PC-3 (cell line): Measurements from ENCODE around the gene TSPAN2. TPM values are rescaled to one million over a fixed set of nuclear protein-coding genes. Genes with fewer than 3 reads are reported as not detected.

Experiments used
- ATAC-seq: fragments of 200-7000 bp; cut with Tn5 transposase; 2 replicates; pipeline ENCODE4 v1.9.1; 2020; ENCODE audit warnings: mild to moderate bottlenecking, moderate library complexity
- BruUV-seq: library from RNA; stranded (reverse); fragments of 400-500 nt; replicated peaks from 2 replicates; lab custom pipeline; 2021; lab: Mats Ljungman, UMichigan
- CTCF ChIA-PET: fragments of 300-600 bp; sonication (Branson Sonifier 250); formaldehyde crosslinking; loops from one replicate; lab custom pipeline; 2022; ENCODE audit warnings: antibody characterized with exemption; lab: Charles Lee
- POLR2A ChIA-PET: fragments of 300-600 bp; sonication (Branson Sonifier 250); formaldehyde crosslinking; loops from one replicate; lab custom pipeline; 2022; ENCODE audit warnings: antibody characterized with exemption; ENCODE audit not compliant: unreplicated experiment; lab: Charles Lee
- DNase-seq: peaks from one replicate; pipeline ENCODE4 v3.0.0-alpha.2; 2015
- H2AFZ ChIP-seq: fragments of 300-600 bp; sonication (generic); 2 replicates; pipeline ENCODE4 v1.6.0; 2016; ENCODE audit warnings: antibody characterized with exemption, low read length
- H3F3A ChIP-seq: fragments of 300-600 bp; sonication (generic); one replicate; pipeline ENCODE4 v1.6.0; 2017; ENCODE audit warnings: antibody characterized with exemption, low read length, control low read depth, mild to moderate bottlenecking; ENCODE audit not compliant: unreplicated experiment
- H3K27ac ChIP-seq: fragments of 300-600 bp; sonication (generic); 2 replicates; pipeline ENCODE4 v1.5.1; 2016; ENCODE audit warnings: mild to moderate bottlenecking, low read length
- H3K27me3 ChIP-seq: fragments of 300-600 bp; sonication (generic); 2 replicates; pipeline ENCODE4 v1.6.1; 2016; ENCODE audit warnings: low read length, mixed read lengths
- H3K36me3 ChIP-seq: fragments of 300-600 bp; sonication (generic); 2 replicates; pipeline ENCODE4 v1.6.1; 2016; ENCODE audit warnings: low read depth, mixed run types, low read length, mixed read lengths
- H3K4me1 ChIP-seq: fragments of 300-600 bp; sonication (generic); 2 replicates; pipeline ENCODE4 v1.5.1; 2016; ENCODE audit warnings: low read length; ENCODE audit not compliant: insufficient read depth
- H3K4me2 ChIP-seq: fragments of 300-600 bp; sonication (generic); 2 replicates; pipeline ENCODE4 v1.6.0; 2016; ENCODE audit warnings: low read length
- H3K4me3 ChIP-seq: fragments of 300-600 bp; sonication (generic); 2 replicates; pipeline ENCODE4 v1.5.1; 2016; ENCODE audit warnings: mild to moderate bottlenecking, low read length, mixed read lengths
- H3K79me2 ChIP-seq: fragments of 300-600 bp; sonication (generic); 2 replicates; pipeline ENCODE4 v1.6.1; 2017; ENCODE audit warnings: low read length, mixed read lengths
- H3K9ac ChIP-seq: fragments of 300-600 bp; sonication (generic); 2 replicates; pipeline ENCODE4 v1.6.0; 2016; ENCODE audit warnings: mild to moderate bottlenecking, low read length
- H3K9me2 ChIP-seq: fragments of 300-600 bp; sonication (generic); replicated peaks from 2 replicates; pipeline ENCODE4 v1.6.1; 2016; ENCODE audit warnings: mixed run types, low read length, mixed read lengths
- H3K9me3 ChIP-seq: fragments of 300-600 bp; sonication (generic); 2 replicates; pipeline ENCODE4 v1.6.1; 2016; ENCODE audit warnings: low read length, mixed read lengths
- H4K20me1 ChIP-seq: fragments of 300-600 bp; sonication (generic); 2 replicates; pipeline ENCODE4 v1.6.1; 2016; ENCODE audit warnings: low read length, mixed read lengths
- EZH2 ChIP-seq: fragments of 300-600 bp; sonication (generic); IDR thresholded peaks from one replicate; pipeline ENCODE4 v1.6.1; 2017; ENCODE audit warnings: antibody characterized with exemption, mild to moderate bottlenecking, low read length; ENCODE audit not compliant: unreplicated experiment
- EZH2phosphoT487 ChIP-seq: fragments of 300-600 bp; sonication (generic); IDR thresholded peaks from 2 replicates; pipeline ENCODE4 v1.6.1; 2018; ENCODE audit warnings: mild to moderate bottlenecking, antibody characterized with exemption, low read length, borderline replicate concordance
- intact Hi-C: fragments of 100-400 bp; cut with micrococcal nuclease; formaldehyde crosslinking; loops from 2 replicates; pipeline ENCODE4 v1.9.0; 2023
- total RNA-seq: library from RNA; depleted of rRNA; stranded (reverse); fragments of >200 nt; gene quantifications from 2 replicates; pipeline ENCODE4 v1.2.3, GENCODE V29; 2014
- TF ChIP-seq, protein P1 (sequence below): fragments of 300-600 bp; sonication (generic); conservative IDR thresholded peaks from 2 replicates; pipeline ENCODE4 v1.5.1; 2017; ENCODE audit warnings: antibody characterized with exemption, low read depth, mild to moderate bottlenecking, low read length

TSPAN2 gene
- total RNA-seq, 1 experiment from 2014 or later = 1.7 TPM

DNA sequence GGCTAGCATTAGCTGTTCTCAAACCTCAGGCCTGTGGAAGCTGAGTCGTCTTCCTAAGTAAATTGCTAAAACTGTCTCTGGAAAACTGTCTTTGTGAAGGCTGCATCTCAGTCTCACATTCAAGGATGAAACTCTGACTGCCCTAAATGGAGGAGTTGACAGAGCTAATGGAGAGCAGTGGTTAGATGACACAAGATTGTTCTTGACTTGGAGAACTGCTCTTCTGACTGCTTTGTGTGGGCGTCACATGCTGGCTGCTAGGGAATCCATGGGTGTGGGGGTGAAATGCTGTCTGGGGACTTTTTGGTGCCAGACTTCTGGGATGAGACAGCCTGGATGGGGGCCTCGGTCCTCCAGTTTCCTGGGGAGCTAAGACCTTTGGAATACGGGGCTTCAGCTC, 24.5 kb upstream of the TSPAN2 start:
- no peaks in the 10 kb centered on the region for H3F3A ChIP-seq
- no peak overlapping the region for H3K4me3 ChIP-seq
- ATAC-seq (no peak; the same call in 1 of the 2 replicates), DNase-seq (peak; percentile 27)
- TF ChIP-seq EZH2 (no peak), EZH2phosphoT487 (no peak)
- TF ChIP-seq, protein P1, sequence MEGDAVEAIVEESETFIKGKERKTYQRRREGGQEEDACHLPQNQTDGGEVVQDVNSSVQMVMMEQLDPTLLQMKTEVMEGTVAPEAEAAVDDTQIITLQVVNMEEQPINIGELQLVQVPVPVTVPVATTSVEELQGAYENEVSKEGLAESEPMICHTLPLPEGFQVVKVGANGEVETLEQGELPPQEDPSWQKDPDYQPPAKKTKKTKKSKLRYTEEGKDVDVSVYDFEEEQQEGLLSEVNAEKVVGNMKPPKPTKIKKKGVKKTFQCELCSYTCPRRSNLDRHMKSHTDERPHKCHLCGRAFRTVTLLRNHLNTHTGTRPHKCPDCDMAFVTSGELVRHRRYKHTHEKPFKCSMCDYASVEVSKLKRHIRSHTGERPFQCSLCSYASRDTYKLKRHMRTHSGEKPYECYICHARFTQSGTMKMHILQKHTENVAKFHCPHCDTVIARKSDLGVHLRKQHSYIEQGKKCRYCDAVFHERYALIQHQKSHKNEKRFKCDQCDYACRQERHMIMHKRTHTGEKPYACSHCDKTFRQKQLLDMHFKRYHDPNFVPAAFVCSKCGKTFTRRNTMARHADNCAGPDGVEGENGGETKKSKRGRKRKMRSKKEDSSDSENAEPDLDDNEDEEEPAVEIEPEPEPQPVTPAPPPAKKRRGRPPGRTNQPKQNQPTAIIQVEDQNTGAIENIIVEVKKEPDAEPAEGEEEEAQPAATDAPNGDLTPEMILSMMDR = no peak
- H3K36me3 ChIP-seq = no peaks in the 10 kb centered on the region
- no peaks in the 10 kb centered on the region for H3K9me3 ChIP-seq
- H3K4me2 ChIP-seq = peak overlapping the region; percentile 50
- H3K4me1 ChIP-seq = peaks cover 51% of the 10 kb centered on the region
- no peaks in the 10 kb centered on the region for H3K27me3 ChIP-seq
- BruUV-seq = no TSS peak
- ChIA-PET POLR2A (no interaction called here), CTCF (interaction anchor here (0.9 kb wide), 1 partner anchor 61 kb away, joined by 4 read pairs; no protein-coding TSS in a partner anchor)
- no peak overlapping the region for H2AFZ ChIP-seq
- H3K27ac ChIP-seq = peak overlapping the region; percentile 36
- no peaks in the 10 kb centered on the region for H4K20me1 ChIP-seq
- no peaks in the 10 kb centered on the region for H3K9me2 ChIP-seq
- H3K79me2 ChIP-seq = no peaks in the 10 kb centered on the region
- intact Hi-C loops = loop anchor here (1.0 to 2.0 kb wide), 2 partner anchors 61 to 134 kb away; no protein-coding TSS in a partner anchor
- no peak overlapping the region for H3K9ac ChIP-seq

DNA sequence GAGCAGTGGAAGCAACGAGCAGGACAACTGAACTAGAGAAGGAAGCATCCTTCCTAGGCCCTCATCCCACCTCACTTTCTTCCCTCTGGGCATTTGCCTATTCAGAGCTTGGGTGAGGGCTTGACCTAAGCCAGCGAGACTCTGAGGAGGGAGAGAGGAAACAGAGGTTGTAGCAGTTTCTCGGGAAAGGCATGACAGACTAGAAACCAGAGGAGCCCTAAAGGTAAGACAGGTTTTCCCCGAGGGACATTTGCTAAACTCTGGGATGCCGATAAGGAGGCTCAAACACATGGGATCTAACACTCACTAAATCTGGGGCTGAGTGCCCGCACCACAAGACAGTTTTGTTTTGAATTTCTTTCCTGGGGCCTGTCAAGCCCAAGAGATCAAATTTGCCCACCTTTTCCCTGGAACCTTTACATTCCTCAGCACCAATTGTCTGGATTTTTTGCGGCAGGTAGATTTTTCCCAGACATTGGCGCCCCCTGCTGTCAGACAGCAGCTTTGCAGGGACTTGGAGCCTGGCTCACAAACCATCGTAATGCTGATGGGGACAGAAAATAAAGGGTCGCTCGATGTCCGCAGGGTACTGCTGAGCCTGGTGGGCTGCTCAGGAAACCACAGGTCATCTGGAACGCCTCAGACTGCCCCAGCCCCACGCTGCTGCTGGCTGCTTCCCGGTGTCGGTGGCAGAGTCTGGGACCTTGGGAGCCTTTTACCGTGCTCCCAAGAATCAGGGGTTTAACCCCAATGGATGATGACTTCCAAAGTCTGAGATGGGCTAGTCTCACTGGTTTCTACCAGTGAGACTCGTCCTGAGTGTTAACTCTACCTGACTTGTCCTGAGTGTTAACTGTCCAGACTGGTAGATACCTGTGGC, 23.4 kb upstream of the TSPAN2 start:
- DNase-seq = peak; percentile 65
- no peaks in the 10 kb centered on the region for H3K9me3 ChIP-seq
- no peaks in the 10 kb centered on the region for H3K27me3 ChIP-seq
- peak; percentile 35; the same call in 1 of the 2 replicates for ATAC-seq
- H3K27ac ChIP-seq = no peak overlapping the region
- no peaks in the 10 kb centered on the region for H3K79me2 ChIP-seq
- H3K9me2 ChIP-seq = no peaks in the 10 kb centered on the region
- no peak overlapping the region for H3K4me3 ChIP-seq
- BruUV-seq = no TSS peak
- no peak for TF ChIP-seq EZH2
- TF ChIP-seq, protein P1 = peak; percentile 96
- no peaks in the 10 kb centered on the region for H4K20me1 ChIP-seq
- no peak overlapping the region for H3K9ac ChIP-seq
- H3K36me3 ChIP-seq = no peaks in the 10 kb centered on the region
- CTCF ChIA-PET = interaction anchor here (0.6 kb wide), 1 partner anchor 60 kb away, joined by 3 read pairs; no protein-coding TSS in a partner anchor
- H3F3A ChIP-seq = no peaks in the 10 kb centered on the region
- H3K4me2 ChIP-seq = peak overlapping the region; percentile 45
- intact Hi-C loops = loop anchor here (1.0 to 2.0 kb wide), 2 partner anchors 60 to 133 kb away; no protein-coding TSS in a partner anchor
- peaks cover 45% of the 10 kb centered on the region for H3K4me1 ChIP-seq
- H2AFZ ChIP-seq = peak overlapping the region; percentile 55
- POLR2A ChIA-PET = no interaction called here
